ENCODE measurements around the gene PTPRA. TPM values are rescaled to one million over a fixed set of nuclear protein-coding genes. Genes with fewer than 3 reads are reported as not detected.

The PTPRA gene
- total and polyA plus RNA-seq, 2 of the 8 experiments (the other 6 are each of a cell fraction or from before 2014, with no cell fraction given): 47.7 to 51.3 TPM

- Histone ChIP-seq H3K9me3 (ENCODE audit: insufficient read depth in 2 of 2, low read depth in 1 of 2, low read length in 1 of 2) (no peaks in the 10 kb centered on the region), H3K36me3 (ENCODE audit: control insufficient read depth in 2 of 4, insufficient read depth in 4 of 4, low read length in 3 of 4) (peaks cover 11 to 45% (median 33%) of the 10 kb centered on the region in 4 experiments; a peak in 7 of 8 replicates), H2BK120ac (replicated peaks; ENCODE audit: low read depth, low read length) (no peak overlapping the region), H2BK12ac (ENCODE audit: low read depth, low read length) (no peak overlapping the region), H3K27ac (ENCODE audit: low read depth, low read length) (no peak overlapping the region), H3K79me2 (ENCODE audit: control insufficient read depth in 1 of 2, insufficient read depth in 2 of 2, low read length in 2 of 2) (no peaks in the 10 kb centered on the region), H2AK5ac (ENCODE audit: low read depth, low read length) (no peak overlapping the region), H3K4me2 (ENCODE audit: insufficient read depth in 1 of 2, low read depth in 2 of 2, low read length in 2 of 2) (no peak overlapping the region), H3K23ac (ENCODE audit: insufficient read length) (no peak overlapping the region), H4K5ac (ENCODE audit: insufficient read length, low read depth, low read length) (no peak overlapping the region), H3K79me1 (ENCODE audit: low read depth, low read length) (no peaks in the 10 kb centered on the region), H3K18ac (ENCODE audit: extremely low read depth, low read length) (no peak overlapping the region), H3K4me1 (replicated peaks in 1 of 4; ENCODE audit: control insufficient read depth in 3 of 4, insufficient read depth in 4 of 4, low read length in 3 of 4) (no peaks in the 10 kb centered on the region), H3K4me3 (ENCODE audit: extremely low read depth in 1 of 4, insufficient read depth in 2 of 4, low read depth in 3 of 4, low read length in 4 of 4) (no peak overlapping the region), H3K4ac (replicated peaks; ENCODE audit: insufficient read length, low read depth, low read length) (no peak overlapping the region), H4K91ac (replicated peaks; ENCODE audit: insufficient read length, low read length) (no peak overlapping the region), H2BK5ac (ENCODE audit: low read depth, low read length) (no peak overlapping the region), H4K20me1 (replicated peaks in 1 of 2; ENCODE audit: control insufficient read depth in 1 of 2, insufficient read depth in 2 of 2, low read length in 2 of 2) (peaks cover 0 to 3% of the 10 kb centered on the region in 2 experiments), H2BK15ac (ENCODE audit: low read length) (no peak overlapping the region), H2AFZ (ENCODE audit: low read length) (no peak overlapping the region), H3K9ac (replicated peaks in 1 of 4; ENCODE audit: extremely low read depth in 1 of 4, low read depth in 3 of 4, low read length in 3 of 4) (no peak overlapping the region), H2BK20ac (ENCODE audit: low read length) (no peak overlapping the region), H4K8ac (ENCODE audit: extremely low read depth, insufficient read depth, low read length) (no peak overlapping the region), H3K56ac (replicated peaks; ENCODE audit: insufficient read length, low read depth, low read length) (no peak overlapping the region), H3K23me2 (ENCODE audit: low read depth, low read length) (no peaks in the 10 kb centered on the region), H3K27me3 (replicated peaks in 1 of 4; ENCODE audit: control insufficient read depth in 3 of 4, extremely low read depth in 1 of 4, insufficient read depth in 3 of 4, low read length in 3 of 4) (peaks cover 0 to 2% (median 0%) of the 10 kb centered on the region in 4 experiments; a peak in 1 of 7 replicates), H3K14ac (ENCODE audit: insufficient read length) (no peak overlapping the region)
- 88% methylated on average over 2 of the region's 2 CpGs; no CpG with 5 or more reads in 1 of the 2 experiments for WGBS, 2 experiments (ENCODE audit: extremely low coverage in 1 of 2, insufficient coverage in 1 of 2, insufficient read length in 1 of 2, insufficient replicate concordance in 2 of 2, low coverage in 1 of 2, low lambda C conversion rate in 2 of 2, missing lambda C conversion rate in 1 of 2)
- ChIA-PET CTCF (ENCODE audit: partially characterized antibody) (interaction anchor here (2.6 kb wide), 1 partner anchor 27 kb away, joined by 9 read pairs; no protein-coding TSS in a partner anchor), POLR2A (ENCODE audit: partially characterized antibody) (no interaction called here)
- TF ChIP-seq FOSL1 (IDR thresholded peaks at IDR 0.05; ENCODE audit: insufficient read depth, low read depth, low read length) (no peak), EZH2 (IDR thresholded peaks at IDR 0.05; ENCODE audit: low read depth, low read length, severe bottlenecking) (no peak), SP1 (IDR thresholded peaks at IDR 0.05; ENCODE audit: low read depth, low read length) (no peak)
- no peak for FAIRE-seq
- no peak for DNase-seq (ENCODE audit: low read depth in 1 of 2, low spot score in 2 of 2)
These were observed 154.7 kb downstream of the PTPRA start for GRCh38 chr20:3027987-3028386.
